K562 (cell line): ENCODE results near the gene ZNF593OS. TPM values are rescaled to one million over a fixed set of nuclear protein-coding genes. Genes with fewer than 3 reads are reported as not detected.

Experiments used
- BCOR ChIP-seq: fragments of 450-650 bp; IDR thresholded peaks from 2 replicates; pipeline ENCODE4 v1.6.1; 2016
- CREB3 ChIP-seq: fragments of 450-650 bp; conservative IDR thresholded peaks from 2 replicates; pipeline ENCODE4 v1.6.1; 2016; ENCODE audit warnings: missing genetic modification characterization, low read depth, mild to moderate bottlenecking, missing compliant biosample characterization, moderate library complexity
- CREB5 ChIP-seq: fragments of 250-450 bp; sonication (Bioruptor Pico); IDR thresholded peaks from 2 replicates; pipeline ENCODE4 v1.5.0; 2020; ENCODE audit warnings: mild to moderate bottlenecking
- GTF2E2 ChIP-seq: fragments of 200-800 bp; sonication (Bioruptor generic); IDR thresholded peaks from 2 replicates; pipeline ENCODE4 v1.6.1; 2016; ENCODE audit warnings: missing genetic modification characterization, missing compliant biosample characterization
- HDGF ChIP-seq: fragments of 450-650 bp; IDR thresholded peaks from 2 replicates; pipeline ENCODE4 v1.6.1; 2016
- HEY1 ChIP-seq: fragments of 250-450 bp; sonication (Bioruptor Pico); IDR thresholded peaks from 2 replicates; pipeline ENCODE4 v1.5.0; 2020; ENCODE audit warnings: mild to moderate bottlenecking, moderate library complexity, borderline replicate concordance
- IFI16 ChIP-seq: fragments of 250-450 bp; sonication (Bioruptor Pico); IDR thresholded peaks from 2 replicates; pipeline ENCODE4 v2.1.2; 2022; ENCODE audit warnings: mild to moderate bottlenecking, inconsistent platforms
- MBD1 ChIP-seq: fragments of 250-450 bp; sonication (Bioruptor Pico); IDR thresholded peaks from 2 replicates; pipeline ENCODE4 v1.8.0; 2022; ENCODE audit warnings: inconsistent platforms
- MYNN ChIP-seq, 2 experiments: sonication (generic); formaldehyde crosslinking in 1 of 2; IDR thresholded peaks; 2 replicates each; pipeline versions ENCODE4 v1.5.0 to v1.6.1; 2016 to 2020; ENCODE audit warnings: antibody characterized with exemption in 1 of 2, missing genetic modification reagents in 1 of 2
- NFIX ChIP-seq: fragments of 250-450 bp; sonication (Bioruptor Pico); IDR thresholded peaks from 2 replicates; pipeline ENCODE4 v1.4.0; 2020; ENCODE audit warnings: low read depth, mild to moderate bottlenecking, moderate library complexity
- NR1H2 ChIP-seq: sonication (generic); formaldehyde crosslinking; IDR thresholded peaks from 2 replicates; pipeline ENCODE4 v1.4.0; 2020; ENCODE audit warnings: mild to moderate bottlenecking, missing genetic modification reagents
- NUFIP1 ChIP-seq: fragments of 450-650 bp; IDR thresholded peaks from 2 replicates; pipeline ENCODE4 v1.6.1; 2018; ENCODE audit not compliant: partially characterized antibody
- SIN3A ChIP-seq, 2 experiments: fragments of 150-350 bp in 1 of 2; IDR thresholded peaks; 2 replicates each; pipeline ENCODE4 v1.6.1; 2011 to 2016; ENCODE audit warnings: borderline replicate concordance in 2 of 2, low read depth in 2 of 2, low read length in 2 of 2, mild to moderate bottlenecking in 2 of 2, moderate library complexity in 2 of 2; ENCODE audit not compliant: control insufficient read depth in 1 of 2
- SNIP1 ChIP-seq: fragments of 450-650 bp; IDR thresholded peaks from 2 replicates; pipeline ENCODE4 v1.7.1; 2017; ENCODE audit warnings: low read depth, mild to moderate bottlenecking
- SRSF7 ChIP-seq: fragments of 200-400 bp; formaldehyde crosslinking; optimal IDR thresholded peaks from 2 replicates; pipeline ENCODE3; 2017; ENCODE audit warnings: mild to moderate bottlenecking, low read depth, low read length
- STAG1 ChIP-seq: sonication (generic); formaldehyde crosslinking; IDR thresholded peaks from 2 replicates; pipeline ENCODE4 v1.5.0; 2020; ENCODE audit warnings: missing genetic modification reagents, borderline replicate concordance
- TCFL5 ChIP-seq: fragments of 250-450 bp; sonication (Bioruptor Pico); conservative IDR thresholded peaks from 2 replicates; pipeline ENCODE4 v1.6.1; 2021; ENCODE audit warnings: mild to moderate bottlenecking, moderate library complexity, matching md5 sums
- TEAD2 ChIP-seq: fragments of 450-650 bp; IDR thresholded peaks from 2 replicates; pipeline ENCODE4 v1.6.1; 2016; ENCODE audit warnings: missing genetic modification characterization, control low read depth, missing compliant biosample characterization
- TFE3 ChIP-seq: fragments of 450-650 bp; formaldehyde crosslinking; IDR thresholded peaks from 2 replicates; pipeline ENCODE4 v1.4.0; 2020; ENCODE audit warnings: mild to moderate bottlenecking, mixed read lengths
- ZNF121 ChIP-seq: sonication (generic); formaldehyde crosslinking; conservative IDR thresholded peaks from 2 replicates; pipeline ENCODE4 v1.8.0; 2022; ENCODE audit warnings: missing genetic modification reagents
- ZNF311 ChIP-seq: fragments of 250-450 bp; sonication (Bioruptor Pico); IDR thresholded peaks from 2 replicates; pipeline ENCODE4 v1.4.0; 2020; ENCODE audit warnings: mild to moderate bottlenecking, moderate library complexity
- ZNF41 ChIP-seq: fragments of 250-450 bp; sonication (Bioruptor Pico); conservative IDR thresholded peaks from 2 replicates; pipeline ENCODE4 v1.4.0; 2020; ENCODE audit warnings: mild to moderate bottlenecking
- ZNF785 ChIP-seq: fragments of 250-450 bp; sonication (Bioruptor Pico); IDR thresholded peaks from 2 replicates; pipeline ENCODE4 v1.4.0; 2020; ENCODE audit warnings: mild to moderate bottlenecking
- polyA plus RNA-seq, 8 experiments: library from polyadenylated mRNA; depleted of rRNA in 4 of 8; stranded (reverse) in 5 of 8; unstranded in 3 of 8; fragments of >200 nt; fragmentation: Nextera tagmentation in 2 of 8; fragmentation: Illumina TruSeq in 1 of 8; extraction: Ambion mirVana in 2 of 8; extraction: Trizol in 1 of 8; gene quantifications; 2 replicates each; pipeline versions ENCODE4 v1.2.1 to v1.2.3, GENCODE V29; 2011 to 2014; ENCODE audit warnings: inconsistent platforms in 1 of 8, missing spikeins in 1 of 8
- total RNA-seq, 7 experiments: library from RNA; depleted of rRNA in 6 of 7; stranded (reverse); fragments of >200 nt in 6 of 7; fragmentation: Illumina TruSeq in 2 of 7; extraction: Trizol in 2 of 7; gene quantifications; 2 replicates each; pipeline versions ENCODE4 v1.2.1 to v1.2.3, GENCODE V29; 2011 to 2021; ENCODE audit warnings: low replicate concordance in 1 of 7

Gene ZNF593OS
- total and polyA plus RNA-seq, 9 of the 15 experiments (the other 6 are each of a cell fraction or from before 2014, with no cell fraction given) = 0.24 to 0.27 TPM; not detected in 7

GRCh38 chr1:26124418-26125331 lies 47.0 kb downstream of the ZNF593OS start (continued):
- TF ChIP-seq TFE3 (CRISPR knock-in tag) = no peak
- no peak for TF ChIP-seq HEY1 (CRISPR knock-in tag)
- peak; percentile 82; the same call in 1 of the 2 replicates for TF ChIP-seq IFI16 (CRISPR knock-in tag)
- no peak for TF ChIP-seq MBD1 (CRISPR knock-in tag)
- no peak for TF ChIP-seq ZNF785 (CRISPR knock-in tag)
- no peak for TF ChIP-seq SNIP1
- 0 out of 2 replicates have a peak, but pooled peaks have one; percentile 30 for TF ChIP-seq TCFL5
- peak; percentile 60; the same call in 1 of the 2 replicates for TF ChIP-seq ZNF41 (CRISPR knock-in tag)
- TF ChIP-seq NFIX (CRISPR knock-in tag) = 0 out of 2 replicates have a peak, but pooled peaks have one; percentile 5
- peak; percentile 90 for TF ChIP-seq ZNF311
- TF ChIP-seq SRSF7 = no peak
- no peak for TF ChIP-seq BCOR
- TF ChIP-seq HDGF = no peak
- 0 out of 2 replicates have a peak, but pooled peaks have one; percentile 45 for TF ChIP-seq CREB5 (CRISPR knock-in tag)
- TF ChIP-seq NR1H2 (CRISPR knock-in tag) = no peak
- TF ChIP-seq GTF2E2 (tag) = no peak
- no peak for TF ChIP-seq ZNF121 (CRISPR knock-in tag)
- peak; percentile 93; the same call in 1 of the 2 replicates for TF ChIP-seq CREB3 (tag)
- TF ChIP-seq STAG1 (CRISPR knock-in tag) = no peak
- TF ChIP-seq SIN3A (IDR thresholded peaks at IDR 0.05; ENCODE audit: borderline replicate concordance in 2 of 2, control insufficient read depth in 1 of 2, low read depth in 2 of 2, low read length in 2 of 2) = no peak
- TF ChIP-seq TEAD2 (tag) = no peak
- no peak for TF ChIP-seq MYNN (IDR thresholded peaks at IDR 0.05)
- no peak for TF ChIP-seq MYNN (CRISPR knock-in tag; IDR thresholded peaks at IDR 0.05)
- no peak for TF ChIP-seq NUFIP1
